Left renal pelvis (tissue), 4 donors: ENCODE results near the gene TRAPPC2L. TPM values are rescaled to one million over a fixed set of nuclear protein-coding genes. Genes with fewer than 3 reads are reported as not detected.

Source experiments
- DNase-seq, 4 donors: peaks; one replicate each; pipeline ENCODE4 v3.0.0-alpha.2; 2013; ENCODE audit warnings: low read depth in 4 of 4, low spot score in 3 of 4
- polyA plus RNA-seq, 4 donors: library from polyadenylated mRNA; unstranded; fragments of 120-200 nt; gene quantifications; one replicate each; pipeline ENCODE4 v1.2.1, GENCODE V29; 2013; ENCODE audit not compliant: insufficient read length in 4 of 4

The TRAPPC2L gene
- polyA plus RNA-seq, 4 donors = 57.9 to 91.5 (median 77.5) TPM

DNA sequence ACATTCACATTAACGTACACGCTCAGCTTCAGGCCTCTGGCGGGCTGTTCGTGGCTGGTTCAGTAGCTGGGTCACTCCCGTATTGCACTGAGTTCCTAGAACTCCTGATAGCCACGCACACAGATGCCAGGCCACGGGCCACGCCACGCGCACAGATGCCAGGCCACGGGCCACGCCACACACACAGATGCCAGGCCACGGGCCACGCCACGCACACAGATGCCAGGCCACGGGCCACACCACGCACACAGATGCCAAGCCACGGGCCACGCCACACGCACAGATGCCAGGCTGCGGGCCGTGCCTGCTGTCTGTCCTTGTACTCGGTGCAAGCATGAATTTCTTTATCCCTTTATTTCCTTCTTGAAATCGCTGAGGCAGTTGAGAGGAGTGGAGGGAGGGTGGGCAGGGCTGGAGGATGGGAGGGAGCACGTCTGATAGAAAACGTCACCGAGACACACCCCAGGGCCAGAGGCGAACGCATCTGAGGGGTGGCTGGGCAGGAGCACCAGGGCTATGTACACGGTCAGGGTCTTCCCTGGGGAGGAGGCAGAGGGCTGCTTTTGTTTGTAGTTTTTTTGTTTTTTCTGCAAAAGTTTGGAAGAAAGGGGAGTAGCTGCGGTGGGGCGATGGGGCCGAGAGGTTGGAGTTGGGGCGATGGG is 18.1 kb downstream of the TRAPPC2L start:
- no peak for DNase-seq

DNA sequence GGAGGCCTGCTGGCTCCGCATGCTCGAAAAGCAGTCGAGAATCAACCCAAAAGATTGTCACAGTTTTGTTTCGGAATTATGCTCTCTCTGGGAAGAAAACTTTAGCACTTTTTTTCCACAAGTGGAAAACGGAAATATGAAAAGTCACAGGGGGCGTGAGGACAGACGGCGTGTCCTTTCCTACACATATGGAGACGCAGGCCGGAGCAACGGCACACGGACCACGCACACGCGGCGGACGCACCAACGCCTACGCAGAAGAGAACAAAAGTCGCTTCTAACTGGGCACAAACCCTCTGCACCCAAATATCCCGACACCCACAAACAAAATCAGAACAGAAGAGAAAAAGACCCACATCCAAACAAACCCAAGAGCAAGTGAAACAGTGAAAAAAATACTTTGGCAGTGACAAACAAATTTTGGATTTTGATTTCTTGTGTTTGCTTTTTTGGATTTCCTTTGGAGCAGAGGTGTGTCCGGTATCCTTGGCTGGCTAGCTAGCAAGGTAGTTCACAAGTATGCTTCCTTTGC is 18.8 kb downstream of the TRAPPC2L start:
- no peak for DNase-seq

DNA sequence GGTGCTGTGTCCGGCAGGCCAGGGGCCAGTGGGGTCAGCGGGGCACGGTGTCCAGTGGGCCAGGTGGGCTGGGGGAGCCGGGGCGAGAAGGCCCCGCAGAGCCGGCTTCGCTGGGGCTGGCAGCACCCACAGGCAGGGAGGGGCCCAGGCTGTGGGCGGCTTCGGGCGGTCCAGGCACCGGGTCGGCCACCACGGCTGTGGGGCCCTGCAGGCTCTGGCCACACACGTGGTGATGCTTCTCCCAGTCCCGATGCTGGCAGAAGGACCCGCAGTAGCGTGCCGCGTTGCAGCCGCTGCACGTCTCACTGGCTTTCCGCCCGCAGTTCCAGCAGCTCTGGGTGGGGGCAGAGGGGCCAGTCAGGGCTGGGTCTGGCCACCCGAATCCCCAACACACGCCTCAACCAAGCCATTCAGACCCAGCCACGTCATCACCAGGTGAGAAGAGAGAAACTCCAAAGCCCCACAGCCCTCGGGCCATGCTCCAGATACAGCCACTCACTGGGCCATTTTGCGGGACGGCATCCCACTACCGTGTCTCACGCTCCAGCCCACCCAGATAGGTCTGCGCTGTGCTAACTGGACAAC is 20.1 kb downstream of the TRAPPC2L start:
- no peak for DNase-seq

DNA sequence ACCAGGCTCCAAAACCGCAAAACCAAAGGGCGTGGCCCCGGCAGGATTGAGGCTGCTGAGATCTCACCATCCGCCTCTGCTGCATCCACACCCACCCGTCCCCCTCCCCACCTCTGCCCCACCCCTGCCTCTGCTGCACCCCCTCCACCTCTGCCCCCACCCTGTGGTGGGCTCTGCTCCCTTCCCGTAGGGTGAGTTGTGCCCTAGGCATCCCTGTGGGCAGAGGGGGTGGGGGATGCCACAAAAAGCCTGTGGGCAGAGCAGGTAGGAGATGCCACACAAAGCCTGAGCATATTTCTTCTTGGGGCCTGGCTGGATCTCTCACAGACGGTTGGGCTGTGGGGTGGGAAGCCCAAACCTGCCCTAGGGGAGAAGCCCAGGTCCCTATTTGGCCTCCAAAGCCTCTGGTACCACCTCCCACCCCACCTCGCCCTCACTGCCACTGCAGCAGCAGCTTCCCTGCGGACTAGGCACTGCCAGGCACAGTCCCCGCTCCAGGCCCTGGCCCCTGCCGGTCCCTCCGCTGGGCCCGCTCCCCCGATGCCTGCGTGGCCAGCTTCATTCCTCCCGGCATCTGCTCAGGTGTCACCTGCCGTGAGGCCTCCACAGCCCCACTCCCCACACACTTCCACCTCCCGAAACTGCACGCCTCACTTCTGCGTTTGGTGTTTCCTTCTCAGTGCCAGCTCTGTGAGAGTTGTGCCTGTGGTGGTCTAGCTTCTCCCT is 20.8 kb downstream of the TRAPPC2L start:
- DNase-seq = no peak

DNA sequence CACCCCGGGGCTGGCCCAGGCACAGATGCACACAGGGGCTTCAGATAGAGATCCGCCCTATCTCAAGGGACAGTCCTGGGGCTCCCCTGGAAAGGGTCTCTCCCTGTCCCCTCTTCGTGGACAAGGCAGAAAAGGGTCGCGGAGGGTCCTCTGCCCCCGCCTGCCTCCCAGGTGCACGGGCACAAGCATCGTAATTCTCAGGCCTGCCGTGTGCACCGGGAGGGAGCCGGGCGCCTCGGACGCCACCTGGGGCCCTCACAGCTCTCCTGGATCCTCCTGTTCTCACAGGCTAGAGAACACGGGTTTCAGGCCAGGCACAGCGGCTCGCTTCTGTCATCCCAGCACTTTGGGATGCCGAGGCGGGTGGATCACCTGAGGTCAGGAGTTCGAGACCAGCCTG is 21.4 kb downstream of the TRAPPC2L start:
- no peak for DNase-seq

DNA sequence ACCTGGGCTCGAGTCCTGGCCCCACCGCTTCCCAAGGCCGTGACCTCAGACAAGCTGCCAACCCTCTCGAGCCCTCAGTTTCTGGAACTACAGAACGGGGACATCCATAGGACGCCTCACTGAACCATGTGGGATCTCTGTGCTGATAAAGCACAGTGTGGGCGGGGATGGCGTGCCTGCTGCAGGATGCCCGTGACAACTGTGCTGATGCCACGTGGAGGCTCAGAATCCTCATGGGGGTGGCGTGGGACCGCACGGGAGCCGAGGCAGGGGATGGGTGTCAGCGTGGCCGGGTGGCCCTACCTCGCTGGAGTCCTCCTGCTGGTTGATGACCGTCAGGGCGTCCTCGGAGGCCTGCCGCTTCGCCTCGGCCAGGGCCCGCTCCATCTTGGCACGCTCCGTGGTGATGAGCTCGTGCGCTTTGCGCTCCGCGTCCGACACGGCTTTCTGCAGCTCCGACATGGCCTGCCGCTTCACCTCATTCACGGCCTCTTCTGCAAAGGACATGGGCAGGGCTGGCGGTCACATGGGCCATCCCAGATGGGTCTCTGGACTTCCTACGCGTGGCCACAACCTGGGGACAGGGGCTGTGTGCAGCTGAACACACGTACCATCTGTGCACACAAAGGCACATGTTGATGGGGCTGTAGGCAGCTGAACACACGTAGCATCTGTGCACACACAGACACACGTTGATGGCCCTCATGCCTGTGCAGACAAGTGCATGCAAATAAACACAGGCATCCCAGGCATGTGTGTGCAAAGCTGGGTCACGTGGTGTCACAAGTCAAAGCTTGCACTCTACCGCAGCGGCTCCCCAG is 22.2 kb downstream of the TRAPPC2L start:
- DNase-seq = no peak

DNA sequence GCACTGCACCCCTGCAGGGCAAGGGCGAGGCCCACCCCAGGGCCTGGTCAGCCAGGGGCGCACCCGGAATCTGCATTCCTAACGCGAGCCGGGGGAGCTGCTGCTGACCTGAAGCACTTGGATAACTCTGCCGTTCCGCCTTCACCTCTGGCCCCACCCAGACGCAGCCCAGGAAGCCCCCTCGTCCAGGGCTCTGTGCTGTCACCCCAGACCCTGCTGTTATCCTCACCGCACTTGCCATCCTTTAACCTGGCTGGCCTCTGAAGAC is 22.8 kb downstream of the TRAPPC2L start:
- DNase-seq = no peak

DNA sequence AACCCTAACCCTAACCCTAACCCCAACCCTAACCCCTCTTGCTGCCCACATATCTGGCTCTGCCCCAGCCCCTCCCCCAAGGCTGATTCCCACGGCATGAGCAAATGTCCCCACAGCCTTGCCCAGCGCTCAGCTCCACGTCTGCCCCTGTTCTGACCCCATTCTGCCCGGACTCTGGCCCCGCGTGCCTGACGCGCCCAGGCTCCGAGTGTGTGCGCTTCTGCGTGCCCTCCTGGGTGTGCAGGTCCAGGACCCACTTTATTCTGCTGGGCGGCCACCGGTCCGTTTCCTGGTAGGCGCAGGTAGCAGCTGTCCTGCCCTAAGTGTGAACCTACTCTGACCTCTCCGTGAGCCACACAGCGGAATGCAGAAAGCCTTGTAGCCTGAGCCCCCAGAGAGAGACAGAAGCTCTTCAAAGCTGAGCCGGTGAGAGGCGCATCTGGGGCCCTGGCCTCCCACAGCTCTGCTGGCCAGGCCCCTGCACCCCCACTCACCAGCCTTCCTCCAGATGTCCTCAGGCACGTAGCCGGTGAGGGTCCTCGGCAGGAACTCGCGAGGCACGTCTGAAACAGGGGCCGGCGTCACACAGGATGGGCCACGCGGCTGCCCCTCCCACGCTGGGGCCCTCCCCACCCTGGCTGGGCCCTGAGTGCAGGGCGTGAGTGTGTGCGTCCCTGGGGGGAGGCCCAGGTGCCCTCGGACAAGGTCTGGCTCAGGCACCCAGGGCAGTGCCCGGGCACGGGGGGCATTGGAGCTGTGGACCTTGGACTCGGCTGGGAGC is 23.5 kb downstream of the TRAPPC2L start:
- no peak for DNase-seq

DNA sequence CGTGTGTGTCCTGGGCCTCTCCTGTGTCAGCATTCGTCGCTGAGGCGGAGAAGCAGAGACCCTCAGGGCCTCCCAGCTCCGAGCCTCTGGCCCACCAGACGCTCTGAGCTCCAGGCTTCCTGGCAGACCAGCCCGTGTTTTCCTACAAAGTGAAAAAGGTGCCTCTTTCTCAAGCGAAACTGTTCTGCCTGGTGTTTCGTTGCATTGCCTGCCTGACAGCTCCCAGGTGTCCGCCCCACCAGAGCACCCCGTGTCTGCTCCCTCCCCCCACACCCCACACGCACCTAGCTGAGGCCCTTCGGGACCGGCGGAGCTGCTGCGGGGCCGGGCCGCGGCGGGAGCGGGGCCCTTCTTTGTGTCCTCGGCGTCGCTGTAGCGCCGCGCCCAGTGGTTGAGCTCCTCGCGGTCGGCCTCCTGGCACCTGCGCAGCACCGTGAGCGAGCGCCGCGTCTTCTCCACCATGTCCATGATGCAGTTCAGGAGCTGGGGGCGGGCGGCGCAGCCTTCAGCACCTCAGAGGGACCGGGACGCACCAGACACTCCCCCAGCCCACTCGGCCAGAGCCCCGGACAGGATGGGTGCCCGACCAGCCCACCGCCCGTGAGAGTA is 24.2 kb downstream of the TRAPPC2L start:
- no peak for DNase-seq

DNA sequence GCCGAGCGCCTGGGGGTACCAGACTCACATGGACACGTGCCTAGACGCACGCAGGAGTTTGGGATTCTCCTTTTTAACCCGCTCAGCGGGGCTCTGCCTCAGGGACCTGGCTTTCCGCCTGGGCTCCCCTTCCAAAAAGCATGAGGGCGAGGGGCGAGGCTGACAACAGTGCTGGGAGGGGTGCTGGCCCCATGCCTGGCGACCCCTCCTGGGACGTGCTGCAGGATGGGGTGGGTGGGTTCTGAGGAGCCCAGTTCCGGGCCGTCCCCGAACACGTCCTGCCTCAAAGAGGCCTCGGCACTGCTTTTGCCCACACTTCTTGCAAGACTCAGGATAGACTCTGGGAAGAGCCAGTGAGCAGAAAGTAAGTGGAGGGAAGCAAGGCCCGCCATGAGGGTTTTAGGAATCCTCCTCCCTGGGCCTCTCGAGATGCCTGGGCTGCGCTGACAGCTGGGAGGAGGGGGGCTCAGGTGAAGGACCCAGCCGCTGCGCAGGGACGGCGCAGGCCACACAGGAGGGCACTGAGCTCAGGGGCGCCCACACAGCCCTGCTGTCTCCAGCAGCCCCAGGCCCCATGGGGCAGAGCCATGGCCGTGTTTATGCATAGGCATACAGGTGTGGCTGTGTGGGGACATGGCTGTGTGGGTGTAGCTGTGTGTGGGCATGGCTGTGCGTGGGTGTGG is 24.9 kb downstream of the TRAPPC2L start:
- no peak for DNase-seq

DNA sequence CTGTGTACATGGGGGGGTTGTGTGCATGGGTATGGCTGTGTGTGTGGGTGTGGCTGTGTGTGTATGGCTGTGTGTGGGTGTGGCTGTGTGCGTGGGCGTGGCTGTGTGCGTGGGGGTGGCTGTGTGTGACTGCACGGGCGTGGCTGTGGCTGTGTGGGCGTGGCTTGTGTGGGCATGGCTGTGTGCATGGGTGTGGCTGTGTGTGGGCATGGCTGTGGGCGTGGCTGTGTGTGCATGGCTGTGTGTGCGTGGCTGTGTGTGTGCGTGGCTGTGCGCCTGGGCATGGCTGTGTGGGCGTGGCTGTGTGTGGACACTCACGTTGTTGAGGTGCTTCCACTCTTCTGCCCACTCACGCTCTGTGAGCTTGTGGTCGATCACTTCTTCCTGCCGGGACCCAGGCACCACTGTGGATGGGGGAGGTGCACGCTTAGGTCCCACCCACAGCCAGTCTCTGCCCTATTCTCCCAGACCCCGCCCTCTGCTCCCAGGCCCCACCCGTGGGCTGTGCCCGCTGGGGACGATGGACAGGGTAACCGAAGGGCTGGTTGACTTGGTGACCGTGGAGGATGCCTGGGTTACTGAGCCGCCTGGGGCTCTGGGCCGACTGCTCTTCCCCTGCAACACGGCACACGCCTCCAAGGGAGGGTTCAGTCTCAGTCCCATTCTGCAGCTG is 25.6 kb downstream of the TRAPPC2L start:
- DNase-seq = no peak

DNA sequence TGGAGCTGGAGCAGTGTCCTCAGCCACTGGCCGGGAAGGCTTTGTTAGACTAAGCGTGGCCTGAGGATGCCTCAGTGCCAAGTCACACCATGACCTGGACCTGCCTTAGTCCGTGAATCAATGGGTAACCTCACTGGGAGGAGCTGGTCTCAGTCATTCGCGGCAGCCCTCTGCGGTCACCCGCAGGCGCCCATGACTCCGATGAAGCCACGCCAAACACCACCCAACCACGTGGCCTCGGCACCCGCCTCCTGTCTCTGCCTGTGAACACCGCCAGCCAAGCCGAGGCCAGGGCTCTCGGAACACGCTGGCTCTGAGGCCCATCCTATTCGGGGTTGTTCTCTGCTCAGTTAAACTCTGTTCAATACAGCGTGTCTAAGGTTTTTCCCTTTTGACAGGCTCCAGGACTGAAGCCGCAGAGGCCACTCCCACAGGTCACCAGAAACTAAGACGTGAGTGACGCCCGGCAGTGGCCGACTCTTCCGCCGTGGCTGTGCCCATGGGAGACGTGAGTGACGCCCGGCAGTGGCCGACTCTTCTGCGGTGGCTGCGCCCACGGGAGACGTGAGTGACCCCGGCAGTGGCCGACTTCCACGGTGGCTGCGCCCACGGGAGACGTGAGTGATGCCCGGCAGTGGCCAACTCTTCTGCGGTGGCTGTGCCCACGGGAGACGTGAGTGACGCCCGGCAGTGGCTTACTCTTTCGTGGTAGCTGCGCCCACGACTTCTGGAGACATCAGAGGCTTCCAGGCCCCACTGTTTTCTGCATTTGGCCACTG is 26.4 kb downstream of the TRAPPC2L start:
- no peak for DNase-seq

DNA sequence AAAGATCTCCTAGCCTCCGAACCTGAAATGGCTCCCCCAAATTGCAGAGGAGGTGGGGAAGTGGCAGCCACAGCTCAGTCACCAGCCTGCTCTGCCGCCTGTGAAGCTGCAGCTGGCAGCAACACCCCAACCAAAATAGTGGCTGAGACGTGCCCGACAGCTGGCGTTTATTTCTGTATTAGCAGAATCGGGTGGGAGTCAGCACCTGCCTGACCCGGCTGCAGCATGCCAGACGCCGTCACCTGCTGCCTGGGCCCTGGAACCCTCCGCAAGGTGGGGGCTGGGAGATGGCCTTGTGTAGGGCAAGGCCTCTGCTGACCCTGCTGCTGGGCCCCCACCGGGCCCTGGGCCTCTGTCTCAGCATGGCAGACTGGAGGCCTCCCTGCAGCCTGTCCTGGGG is 27.0 kb downstream of the TRAPPC2L start:
- DNase-seq = no peak

DNA sequence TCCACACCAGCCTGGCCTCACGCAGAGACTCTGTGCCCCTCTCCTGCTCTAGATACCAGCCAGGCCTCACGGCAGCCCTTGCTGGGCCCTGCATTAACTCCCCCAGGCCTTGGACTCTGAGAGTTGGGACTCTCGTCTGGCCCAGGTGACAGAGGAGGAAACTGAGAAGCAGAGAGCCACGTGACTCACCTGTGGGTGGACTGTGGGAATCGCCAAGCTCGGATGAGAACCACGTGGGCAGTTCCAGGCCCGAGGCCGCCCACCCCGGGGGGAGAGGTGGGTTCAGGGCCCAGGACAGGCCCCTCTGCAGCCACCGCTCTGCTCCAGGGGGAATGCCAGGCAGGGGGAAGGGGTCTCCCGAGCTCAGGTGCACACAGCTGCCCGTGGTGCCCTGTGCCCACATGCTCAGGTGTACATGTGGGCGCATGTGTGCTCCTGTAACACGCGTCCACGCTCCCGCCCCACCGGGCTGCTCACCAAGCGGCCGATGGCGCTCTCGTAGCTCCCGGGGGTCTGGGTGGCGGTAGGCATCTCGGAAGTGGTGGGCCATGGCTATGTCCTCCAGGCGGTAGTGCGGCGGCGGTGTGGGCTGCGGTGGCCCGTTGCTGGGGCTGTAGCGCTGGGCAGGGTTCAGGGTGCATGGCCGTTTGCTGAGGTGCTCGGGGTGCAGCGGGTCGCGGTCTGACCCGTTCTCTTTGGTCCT is 27.8 kb downstream of the TRAPPC2L start:
- no peak for DNase-seq

DNA sequence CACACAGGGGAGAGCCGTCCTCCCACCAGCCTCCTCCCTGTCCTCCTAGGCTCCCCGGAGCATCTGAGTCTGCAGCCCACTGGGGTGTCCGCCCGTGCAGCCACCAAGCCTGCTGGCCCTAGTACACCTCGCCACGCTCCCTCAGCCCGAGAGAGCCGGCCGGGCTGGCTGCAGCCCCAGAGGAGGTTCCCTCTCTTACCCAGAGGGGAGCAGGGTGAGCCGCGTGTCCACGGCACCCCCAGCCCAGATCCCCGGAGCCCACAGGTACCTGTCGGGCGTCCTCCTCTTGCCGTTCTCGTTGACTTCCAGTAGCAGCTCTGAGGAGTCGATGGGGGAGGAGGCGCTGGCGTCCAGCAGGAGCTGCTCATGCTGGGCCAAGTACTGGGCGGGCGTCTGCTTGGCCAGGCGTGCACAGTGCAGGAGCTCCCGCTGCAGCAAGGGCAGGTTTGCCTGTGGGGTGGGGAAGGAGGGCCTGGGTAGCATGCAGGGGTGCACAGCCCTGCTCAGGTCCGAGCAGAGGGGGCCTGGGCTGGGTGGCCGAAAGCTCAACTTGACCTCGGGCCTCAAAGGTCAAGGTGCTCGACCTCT is 28.9 kb downstream of the TRAPPC2L start:
- DNase-seq = no peak

DNA sequence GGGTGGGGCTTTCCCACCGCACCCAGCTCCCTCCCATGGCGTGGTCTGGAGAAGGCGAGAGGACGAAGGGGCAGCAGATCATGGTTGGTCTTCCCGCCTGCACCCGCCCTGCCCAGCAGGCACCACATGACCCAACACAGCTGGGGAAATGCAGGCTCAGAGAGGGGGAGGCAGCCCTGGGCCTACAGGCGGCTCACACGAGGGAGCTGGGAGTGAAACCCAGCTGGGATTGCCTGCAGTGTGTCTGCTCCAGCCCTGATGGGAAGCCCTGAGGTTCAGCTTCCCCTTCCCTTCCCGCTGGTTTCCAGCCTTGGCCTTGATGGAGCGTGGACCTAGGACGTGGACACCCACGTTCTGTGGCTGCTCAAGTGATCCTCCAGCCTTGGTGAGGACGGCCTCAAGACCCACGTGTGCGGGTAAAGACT is 29.5 kb downstream of the TRAPPC2L start:
- DNase-seq = no peak
